ENCODE measurements around the gene CCL15. TPM values are rescaled to one million over a fixed set of nuclear protein-coding genes. Genes with fewer than 3 reads are reported as not detected.

CCL15 gene
- total RNA-seq, 1 donor from 2014 or later: not detected

DNA sequence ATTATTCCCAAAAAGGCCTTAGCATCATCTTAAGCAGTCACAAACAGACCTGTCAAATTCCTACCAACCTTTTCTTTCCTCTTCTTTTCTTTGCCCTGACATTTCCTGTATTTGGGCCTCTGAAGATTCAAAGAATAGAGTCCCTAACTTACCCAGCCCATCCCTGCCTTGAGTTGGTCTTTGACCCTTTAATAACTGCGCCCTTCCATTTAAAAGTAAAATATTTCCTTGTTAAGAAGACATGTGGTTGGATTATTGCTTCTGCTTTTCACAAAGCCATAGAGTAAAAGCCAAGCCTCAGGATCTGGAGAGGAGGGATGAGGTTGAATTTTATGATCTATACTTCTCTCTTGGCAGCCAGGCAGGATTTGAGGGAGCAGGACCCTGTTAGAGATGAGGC lies 29.6 kb upstream of the CCL15 start:
- TF ChIP-seq CTCF (conservative IDR thresholded peaks at IDR 0.05): no peak
- peaks cover 25% of the 10 kb centered on the region for H3K27me3 Mint-ChIP-seq (ENCODE audit: low read depth)
- no peak for DNase-seq (ENCODE audit: low read depth, low spot score)
- H3K27ac Mint-ChIP-seq (ENCODE audit: unreplicated experiment): no peak overlapping the region
- peaks cover 14% of the 10 kb centered on the region for H3K4me1 Mint-ChIP-seq
- H3K36me3 Mint-ChIP-seq (ENCODE audit: low read depth): no peaks in the 10 kb centered on the region
- H3K4me3 Mint-ChIP-seq: no peak overlapping the region
- no peaks in the 10 kb centered on the region for H3K9me3 Mint-ChIP-seq

DNA sequence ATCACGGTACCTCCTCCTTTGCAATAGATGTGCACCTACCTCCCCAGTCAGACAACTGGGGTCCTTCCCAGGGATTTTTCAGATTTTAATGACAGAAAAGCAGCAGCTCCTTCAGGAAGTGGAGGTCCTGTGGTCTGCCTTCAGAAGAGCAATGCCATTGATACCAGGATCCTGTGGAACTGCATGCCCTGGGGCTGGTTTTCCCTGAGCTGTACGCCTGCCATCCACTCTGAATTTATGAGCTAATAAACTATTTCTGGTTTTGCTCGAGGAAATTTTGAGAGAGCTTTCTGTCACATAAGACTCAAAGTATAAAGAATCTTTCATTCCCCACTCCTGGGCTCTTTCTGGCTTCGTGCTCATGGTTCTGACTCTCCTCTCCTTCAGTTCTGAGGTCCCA lies 26.4 kb upstream of the CCL15 start:
- no peak for TF ChIP-seq CTCF (conservative IDR thresholded peaks at IDR 0.05)
- peaks cover 21% of the 10 kb centered on the region for H3K4me1 Mint-ChIP-seq
- no peak overlapping the region for H3K27ac Mint-ChIP-seq (ENCODE audit: unreplicated experiment)
- H3K9me3 Mint-ChIP-seq: no peaks in the 10 kb centered on the region
- H3K4me3 Mint-ChIP-seq: no peak overlapping the region
- H3K27me3 Mint-ChIP-seq (ENCODE audit: low read depth): peaks cover 14% of the 10 kb centered on the region
- no peaks in the 10 kb centered on the region for H3K36me3 Mint-ChIP-seq (ENCODE audit: low read depth)
- no peak for DNase-seq (ENCODE audit: low read depth, low spot score)

DNA sequence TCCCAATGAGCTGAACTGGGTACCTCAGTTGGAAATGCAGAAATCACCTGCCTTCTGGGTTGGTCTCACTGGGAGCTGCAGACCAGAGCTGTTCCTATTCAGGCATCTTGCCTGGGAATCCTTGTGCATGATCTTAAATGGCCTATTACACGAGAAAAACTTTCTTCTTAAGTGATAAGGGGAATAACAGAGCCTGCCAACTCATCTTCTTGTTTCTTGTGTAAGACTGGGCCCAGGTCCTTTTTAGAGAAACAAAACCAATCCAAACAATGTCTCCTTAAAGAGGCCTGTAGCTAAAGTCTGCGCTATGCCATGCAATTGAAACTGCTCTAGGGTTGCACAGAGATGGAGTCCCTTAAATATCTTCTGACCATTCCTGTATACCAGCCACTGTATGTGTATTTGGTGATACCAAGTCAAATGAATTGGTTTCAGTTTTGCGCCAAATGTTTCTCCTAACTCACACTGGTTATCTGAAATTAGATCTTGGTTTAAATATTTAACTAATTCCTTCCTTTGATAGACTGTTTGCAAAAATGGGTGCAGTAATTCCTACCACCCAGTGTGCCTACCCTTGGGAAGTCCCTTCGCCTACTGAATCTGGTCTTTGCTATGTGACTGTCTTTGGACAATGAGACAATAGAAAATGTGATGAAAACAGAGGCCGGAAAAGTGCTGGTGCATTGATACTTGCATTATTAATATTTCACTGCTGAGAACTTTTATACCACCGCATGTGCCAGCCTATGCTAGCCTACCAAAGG lies 22.9 kb upstream of the CCL15 start:
- Mint-ChIP-seq H3K36me3 (ENCODE audit: low read depth) (no peaks in the 10 kb centered on the region), H3K27me3 (ENCODE audit: low read depth) (peaks cover 34% of the 10 kb centered on the region), H3K4me1 (peaks cover 7% of the 10 kb centered on the region), H3K9me3 (no peaks in the 10 kb centered on the region), H3K4me3 (no peak overlapping the region), H3K27ac (ENCODE audit: unreplicated experiment) (no peak overlapping the region)
- no peak for DNase-seq (ENCODE audit: low read depth, low spot score)
- TF ChIP-seq CTCF (conservative IDR thresholded peaks at IDR 0.05): no peak

- no peak overlapping the region for H3K4me3 Mint-ChIP-seq
- no peak for DNase-seq (ENCODE audit: low read depth, low spot score)
- H3K36me3 Mint-ChIP-seq (ENCODE audit: low read depth): no peaks in the 10 kb centered on the region
- peaks cover 7% of the 10 kb centered on the region for H3K4me1 Mint-ChIP-seq
- TF ChIP-seq CTCF (conservative IDR thresholded peaks at IDR 0.05): no peak
- H3K27ac Mint-ChIP-seq (ENCODE audit: unreplicated experiment): no peak overlapping the region
- H3K27me3 Mint-ChIP-seq (ENCODE audit: low read depth): peaks cover 47% of the 10 kb centered on the region
- H3K9me3 Mint-ChIP-seq: peaks cover 3% of the 10 kb centered on the region
Observed at GRCh38 chr17:36019423-36019822, 18.1 kb upstream of the CCL15 start.

DNA sequence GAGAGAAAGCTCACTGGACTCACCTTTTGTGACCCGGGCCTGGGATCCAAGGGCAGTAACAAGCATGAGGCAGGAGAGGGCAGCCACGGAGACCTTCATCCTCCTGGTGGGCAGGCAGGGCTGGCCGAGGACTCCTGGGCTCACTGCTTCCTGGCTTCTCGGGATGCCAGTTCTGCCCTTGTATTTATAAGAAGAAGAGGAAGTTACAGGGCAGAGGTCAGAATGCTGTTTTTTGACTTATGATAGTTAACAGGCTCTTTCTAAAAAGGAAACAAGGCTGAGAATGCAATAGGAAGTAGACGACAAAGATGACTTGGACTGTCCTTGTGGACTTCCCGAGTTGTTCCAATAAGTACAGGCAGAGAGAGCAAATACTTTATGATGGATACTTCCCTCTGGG lies 16.4 kb upstream of the CCL15 start, which contains the start of gene CCL23:
Gene CCL23 (minus strand): TSS at position 174 of the 400 bp plus-strand sequence. CDS start 75 bp downstream, at position 99.
- no peak for TF ChIP-seq CTCF (conservative IDR thresholded peaks at IDR 0.05)
- Mint-ChIP-seq H3K36me3 (ENCODE audit: low read depth) (no peaks in the 10 kb centered on the region), H3K27ac (ENCODE audit: unreplicated experiment) (no peak within 1 kb of the TSS), H3K9me3 (peaks cover 3% of the 10 kb centered on the region), H3K4me1 (no peaks in the 10 kb centered on the region), H3K27me3 (ENCODE audit: low read depth) (peaks cover 52% of the 10 kb centered on the region), H3K4me3 (no peak within 1 kb of the TSS)
- no peak for DNase-seq (ENCODE audit: low read depth, low spot score)
